ENCODE measurements around the gene DLX1. TPM values are rescaled to one million over a fixed set of nuclear protein-coding genes. Genes with fewer than 3 reads are reported as not detected.

DLX1 gene
- total and polyA plus RNA-seq, 9 of the 15 experiments (the other 6 are each of a cell fraction or from before 2014, with no cell fraction given), result 1.9 to 26.2 (median 9.6) TPM

- no peak for TF ChIP-seq GABPB2 (CRISPR knock-in tag; conservative IDR thresholded peaks at IDR 0.05)
- TF ChIP-seq KDM5B (IDR thresholded peaks at IDR 0.05; ENCODE audit: insufficient replicate concordance, low read depth, low read length), result no peak
- TF ChIP-seq TRIM28 (IDR thresholded peaks at IDR 0.05), result no peak
- no peak for TF ChIP-seq SMAD3 (CRISPR knock-in tag; conservative IDR thresholded peaks at IDR 0.05)
- TF ChIP-seq PURB (CRISPR knock-in tag; IDR thresholded peaks at IDR 0.05; ENCODE audit: low read depth), result no peak
- TF ChIP-seq NFIX (CRISPR knock-in tag; IDR thresholded peaks at IDR 0.05; ENCODE audit: low read depth), result no peak
- TF ChIP-seq BMI1 (IDR thresholded peaks at IDR 0.05; ENCODE audit: low read length), result no peak
- TF ChIP-seq SMARCC2 (IDR thresholded peaks at IDR 0.05; ENCODE audit: low read depth), result peak; percentile 64
- peak; percentile 75 for TF ChIP-seq ZNF766 (CRISPR knock-in tag; conservative IDR thresholded peaks at IDR 0.05)
- no peak for TF ChIP-seq BCLAF1 (IDR thresholded peaks at IDR 0.05; ENCODE audit: borderline replicate concordance in 1 of 2, control insufficient read depth in 1 of 2, low read depth in 2 of 2, low read length in 1 of 2)
- TF ChIP-seq FOXM1 (IDR thresholded peaks at IDR 0.05; ENCODE audit: low read depth), result peak; percentile 52; the same call in 1 of the 2 replicates
- no peak for TF ChIP-seq FOXM1 (CRISPR knock-in tag; IDR thresholded peaks at IDR 0.05; ENCODE audit: low read depth)
- no peak for TF ChIP-seq ZNF277 (CRISPR knock-in tag; IDR thresholded peaks at IDR 0.05; ENCODE audit: borderline replicate concordance)
- no peak for TF ChIP-seq MEF2A (IDR thresholded peaks at IDR 0.05; ENCODE audit: control insufficient read depth, low read depth, low read length)
- 0 out of 2 replicates have a peak, but pooled peaks have one; percentile 57 for TF ChIP-seq ARID3A (IDR thresholded peaks at IDR 0.05; ENCODE audit: borderline replicate concordance, low read depth, low read length)
- no peak for TF ChIP-seq MCM5 (IDR thresholded peaks at IDR 0.05; ENCODE audit: low read depth)
- no peak for TF ChIP-seq MXD1 (CRISPR knock-in tag; IDR thresholded peaks at IDR 0.05; ENCODE audit: borderline replicate concordance, poor library complexity, severe bottlenecking)
- peak in 1 of 2 experiments; percentile 69; a peak in 1 of 4 replicates for TF ChIP-seq ARNT (IDR thresholded peaks at IDR 0.05)
- no peak for TF ChIP-seq NR2C1 (IDR thresholded peaks at IDR 0.05)
- TF ChIP-seq NR2C1 (tag; IDR thresholded peaks at IDR 0.05), result peak; percentile 27; the same call in 1 of the 2 replicates
- no peak for TF ChIP-seq ZNF212 (CRISPR knock-in tag; IDR thresholded peaks at IDR 0.05)
Measured at GRCh38 chr2:172048508-172049503, 36.5 kb upstream of the DLX1 start (continued).

Measured in K562 (cell line).